CD14-positive monocyte (primary cell): ENCODE data around the gene TBX2. TPM values are rescaled to one million over a fixed set of nuclear protein-coding genes. Genes with fewer than 3 reads are reported as not detected.

Experiments used
- DNase-seq, 3 donors: peaks; one replicate each; pipeline ENCODE4 v3.0.0-alpha.2; 2011 to 2022
- H2AFZ ChIP-seq: 2 replicates; pipeline ENCODE4 v1.6.0; 2012; ENCODE audit warnings: mild to moderate bottlenecking, low read depth, low read length, inconsistent platforms; ENCODE audit not compliant: insufficient read depth, poor library complexity, severe bottlenecking
- H3K27ac ChIP-seq, 2 donors: 1 replicate in 1 of 2; 2 replicates in 1 of 2; pipeline ENCODE4 v1.5.1; 2012 to 2013; ENCODE audit warnings: low read length in 2 of 2, control low read depth in 1 of 2, inconsistent platforms in 1 of 2, low read depth in 1 of 2, mild to moderate bottlenecking in 1 of 2
- H3K27me3 ChIP-seq, 2 donors: one replicate each; pipeline versions ENCODE4 v1.6.0 to v1.6.1; 2011 to 2013; ENCODE audit warnings: low read length in 2 of 2; ENCODE audit not compliant: control insufficient read depth in 2 of 2, insufficient read depth in 2 of 2
- H3K36me3 ChIP-seq, 2 donors: replicated peaks in 1 of 2; 1 replicate in 1 of 2; 2 replicates in 1 of 2; pipeline versions ENCODE4 v1.5.1 to v1.6.1; 2012 to 2013; ENCODE audit warnings: low read length in 2 of 2, control low read depth in 1 of 2, inconsistent platforms in 1 of 2, mild to moderate bottlenecking in 1 of 2; ENCODE audit not compliant: insufficient read depth in 2 of 2, control insufficient read depth in 1 of 2
- H3K4me1 ChIP-seq, 2 donors: 1 replicate in 1 of 2; 2 replicates in 1 of 2; pipeline versions ENCODE4 v1.5.1 to v1.6.1; 2012 to 2013; ENCODE audit warnings: low read length in 2 of 2, control low read depth in 1 of 2, inconsistent platforms in 1 of 2, mild to moderate bottlenecking in 1 of 2, moderate library complexity in 1 of 2; ENCODE audit not compliant: insufficient read depth in 2 of 2, control insufficient read depth in 1 of 2
- H3K4me2 ChIP-seq: replicated peaks from 2 replicates; pipeline ENCODE3; 2012; ENCODE audit warnings: low read length, moderate library complexity, mild to moderate bottlenecking; ENCODE audit not compliant: poor library complexity, severe bottlenecking; ENCODE audit errors: extremely low read depth
- H3K4me3 ChIP-seq, 3 experiments: fragments of 200-600 bp in 1 of 3; sonication (generic) in 1 of 3; replicated peaks in 1 of 3; 1 replicate in 2 of 3; 2 replicates in 1 of 3; pipeline ENCODE4 v1.5.1; 2011 to 2013; ENCODE audit warnings: low read length in 3 of 3, mild to moderate bottlenecking in 3 of 3, control low read depth in 2 of 3, low read depth in 2 of 3, inconsistent platforms in 1 of 3, moderate library complexity in 1 of 3
- H3K79me2 ChIP-seq: 2 replicates; pipeline ENCODE4 v1.6.0; 2012; ENCODE audit warnings: mild to moderate bottlenecking, control low read depth, inconsistent platforms, low read length, moderate library complexity; ENCODE audit not compliant: insufficient read depth
- H3K9ac ChIP-seq: 2 replicates; pipeline ENCODE4 v1.6.0; 2017; ENCODE audit warnings: low read length, mild to moderate bottlenecking; ENCODE audit not compliant: insufficient read depth, poor library complexity, severe bottlenecking
- H3K9me3 ChIP-seq, 2 donors: replicated peaks in 1 of 2; 1 replicate in 1 of 2; 2 replicates in 1 of 2; pipeline versions ENCODE4 v1.5.1 to v1.6.1; 2012 to 2013; ENCODE audit warnings: low read length in 2 of 2, control low read depth in 1 of 2; ENCODE audit not compliant: control insufficient read depth in 1 of 2, insufficient read depth in 1 of 2
- H4K20me1 ChIP-seq: 2 replicates; pipeline ENCODE4 v1.6.0; 2012; ENCODE audit warnings: mild to moderate bottlenecking, low read length, control low read depth, moderate library complexity; ENCODE audit not compliant: insufficient read depth
- H3K27ac Mint-ChIP-seq, 7 donors: one replicate each; pipeline ENCODE4 v1.8.0; 2020; ENCODE audit warnings: mild to moderate bottlenecking in 7 of 7, mixed read lengths in 7 of 7, moderate library complexity in 6 of 7, inconsistent platforms in 2 of 7
- H3K27me3 Mint-ChIP-seq, 3 donors: one replicate each; pipeline ENCODE4 v1.8.0; 2021 to 2022; ENCODE audit warnings: low read depth in 3 of 3, mild to moderate bottlenecking in 3 of 3, mixed read lengths in 3 of 3, moderate library complexity in 3 of 3, inconsistent platforms in 1 of 3
- H3K36me3 Mint-ChIP-seq, 2 donors: one replicate each; pipeline ENCODE4 v1.8.0; 2020; ENCODE audit warnings: mixed read lengths in 2 of 2, inconsistent platforms in 1 of 2, mild to moderate bottlenecking in 1 of 2
- H3K4me1 Mint-ChIP-seq: one replicate; pipeline ENCODE4 v1.8.0; 2020; ENCODE audit warnings: mild to moderate bottlenecking, mixed read lengths
- H3K4me3 Mint-ChIP-seq, 2 donors: one replicate each; pipeline ENCODE4 v1.8.0; 2020; ENCODE audit warnings: mild to moderate bottlenecking in 2 of 2, mixed read lengths in 2 of 2, moderate library complexity in 1 of 2
- H3K9me3 Mint-ChIP-seq, 7 donors: one replicate each; pipeline ENCODE4 v1.8.0; 2020 to 2022; ENCODE audit warnings: mixed read lengths in 7 of 7, mild to moderate bottlenecking in 6 of 7, moderate library complexity in 6 of 7, inconsistent platforms in 2 of 7
- WGBS: methylation state at CpG from one replicate; pipeline ENCODE4 v1.1.5; 2013; ENCODE audit warnings: missing lambda C conversion rate; ENCODE audit not compliant: insufficient coverage; 5-methylcytosine and 5-hydroxymethylcytosine counted together
- intact Hi-C, 2 donors: fragments of 100-400 bp; cut with micrococcal nuclease; formaldehyde crosslinking; loops; one replicate each; pipeline versions ENCODE4 v1.15.0 to v1.15.1; 2023
- polyA plus RNA-seq, 3 donors: library from polyadenylated mRNA; depleted of rRNA in 1 of 3; unstranded in 2 of 3; stranded (reverse) in 1 of 3; fragments of 300-500 nt in 2 of 3; fragments of >200 nt in 1 of 3; fragmentation: Illumina TruSeq in 2 of 3; gene quantifications; 1 replicate in 2 of 3; 2 replicates in 1 of 3; pipeline ENCODE4 v1.2.3, GENCODE V29; 2012 to 2021
- TF ChIP-seq, protein P1 (sequence below): fragments of 200-600 bp; IDR thresholded peaks from one replicate; pipeline ENCODE4 v1.8.0; 2022; ENCODE audit warnings: antibody characterized with exemption, mild to moderate bottlenecking

The TBX2 gene
- polyA plus RNA-seq, 3 donors, result 0.03 TPM; not detected in 2

DNA sequence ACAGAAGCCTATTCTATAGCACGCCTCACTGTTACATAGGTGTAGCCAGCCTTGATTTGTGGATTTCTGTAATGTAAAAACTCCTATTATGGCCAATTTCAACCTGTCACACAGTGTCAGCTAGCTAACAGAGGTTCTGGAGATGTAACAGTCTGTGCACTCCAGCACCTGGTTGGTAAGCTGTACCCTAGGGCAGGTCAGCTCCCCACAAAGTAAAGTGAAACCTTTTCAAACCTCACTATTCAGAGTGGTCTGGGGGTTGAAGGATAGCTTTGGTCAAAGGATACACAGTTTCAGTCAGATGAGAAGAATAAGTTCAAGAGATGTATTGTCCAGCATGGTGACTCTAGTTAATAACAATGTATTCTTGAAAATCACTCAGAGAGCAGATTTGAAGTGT is 28.5 kb upstream of the TBX2 start:
- WGBS, result no CpG with 5 or more reads among the region's 1 CpG
- H3K4me2 ChIP-seq, result no peak overlapping the region
- no peak overlapping the region for H3K27ac Mint-ChIP-seq
- no peak overlapping the region for H3K9ac ChIP-seq
- peaks cover 16 to 23% of the 10 kb centered on the region in 2 donors for H3K4me1 ChIP-seq
- no peak overlapping the region for H3K4me3 ChIP-seq
- H4K20me1 ChIP-seq, result no peaks in the 10 kb centered on the region
- H3K27ac ChIP-seq, result no peak overlapping the region
- H3K27me3 ChIP-seq, result no peaks in the 10 kb centered on the region
- no peak for DNase-seq
- no peaks in the 10 kb centered on the region for H3K36me3 ChIP-seq
- no peaks in the 10 kb centered on the region for H3K9me3 Mint-ChIP-seq
- intact Hi-C loops, result no loop called here
- TF ChIP-seq, protein P1, sequence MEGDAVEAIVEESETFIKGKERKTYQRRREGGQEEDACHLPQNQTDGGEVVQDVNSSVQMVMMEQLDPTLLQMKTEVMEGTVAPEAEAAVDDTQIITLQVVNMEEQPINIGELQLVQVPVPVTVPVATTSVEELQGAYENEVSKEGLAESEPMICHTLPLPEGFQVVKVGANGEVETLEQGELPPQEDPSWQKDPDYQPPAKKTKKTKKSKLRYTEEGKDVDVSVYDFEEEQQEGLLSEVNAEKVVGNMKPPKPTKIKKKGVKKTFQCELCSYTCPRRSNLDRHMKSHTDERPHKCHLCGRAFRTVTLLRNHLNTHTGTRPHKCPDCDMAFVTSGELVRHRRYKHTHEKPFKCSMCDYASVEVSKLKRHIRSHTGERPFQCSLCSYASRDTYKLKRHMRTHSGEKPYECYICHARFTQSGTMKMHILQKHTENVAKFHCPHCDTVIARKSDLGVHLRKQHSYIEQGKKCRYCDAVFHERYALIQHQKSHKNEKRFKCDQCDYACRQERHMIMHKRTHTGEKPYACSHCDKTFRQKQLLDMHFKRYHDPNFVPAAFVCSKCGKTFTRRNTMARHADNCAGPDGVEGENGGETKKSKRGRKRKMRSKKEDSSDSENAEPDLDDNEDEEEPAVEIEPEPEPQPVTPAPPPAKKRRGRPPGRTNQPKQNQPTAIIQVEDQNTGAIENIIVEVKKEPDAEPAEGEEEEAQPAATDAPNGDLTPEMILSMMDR, result no peak
- no peaks in the 10 kb centered on the region for H3K9me3 ChIP-seq
- H3K4me3 Mint-ChIP-seq, result no peak overlapping the region
- peaks cover 0 to 2% of the 10 kb centered on the region in 2 donors for H3K36me3 Mint-ChIP-seq
- peaks cover 22% of the 10 kb centered on the region for H3K4me1 Mint-ChIP-seq
- no peaks in the 10 kb centered on the region for H3K79me2 ChIP-seq
- H3K27me3 Mint-ChIP-seq, result peaks cover 1 to 3% (median 3%) of the 10 kb centered on the region in 3 donors
- H2AFZ ChIP-seq, result no peak overlapping the region

DNA sequence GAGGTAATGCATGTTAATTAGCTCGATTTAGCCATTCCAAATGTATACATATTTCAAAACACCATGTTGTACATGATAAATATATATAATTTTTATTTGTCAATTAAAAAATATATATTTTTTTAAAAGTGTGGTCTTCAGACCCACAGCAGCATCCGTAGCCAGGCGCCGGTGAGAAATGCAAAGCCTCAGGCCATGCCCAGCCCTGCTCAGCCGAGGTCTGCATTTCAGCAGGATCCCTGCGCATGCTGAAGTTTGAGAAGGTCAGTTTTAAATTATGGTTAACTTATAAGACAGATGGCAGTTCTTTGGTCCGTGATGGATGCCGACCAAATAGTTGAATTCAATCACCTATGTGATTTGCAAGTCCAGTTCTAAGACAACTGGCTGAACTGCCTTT is 28.0 kb upstream of the TBX2 start:
- no peaks in the 10 kb centered on the region for H3K9me3 ChIP-seq
- peaks cover 1 to 3% (median 3%) of the 10 kb centered on the region in 3 donors for H3K27me3 Mint-ChIP-seq
- DNase-seq, result no peak
- WGBS, result 96% methylated on average over 4 of the region's 8 CpGs
- peaks cover 22% of the 10 kb centered on the region for H3K4me1 Mint-ChIP-seq
- H3K36me3 ChIP-seq, result no peaks in the 10 kb centered on the region
- no peak overlapping the region for H3K27ac ChIP-seq
- no peaks in the 10 kb centered on the region for H4K20me1 ChIP-seq
- TF ChIP-seq, protein P1, result no peak
- no peak overlapping the region for H3K27ac Mint-ChIP-seq
- peaks cover 16 to 23% of the 10 kb centered on the region in 2 donors for H3K4me1 ChIP-seq
- H3K4me3 Mint-ChIP-seq, result no peak overlapping the region
- no peak overlapping the region for H3K4me2 ChIP-seq
- H3K9me3 Mint-ChIP-seq, result no peaks in the 10 kb centered on the region
- no peak overlapping the region for H3K4me3 ChIP-seq
- no peaks in the 10 kb centered on the region for H3K79me2 ChIP-seq
- no peaks in the 10 kb centered on the region for H3K27me3 ChIP-seq
- intact Hi-C loops, result no loop called here
- H3K9ac ChIP-seq, result no peak overlapping the region
- H3K36me3 Mint-ChIP-seq, result peaks cover 0 to 6% of the 10 kb centered on the region in 2 donors
- no peak overlapping the region for H2AFZ ChIP-seq
